Dermis microvascular lymphatic vessel endothelial cell (primary cell): ENCODE measurements around the gene SLC46A3. TPM values are rescaled to one million over a fixed set of nuclear protein-coding genes. Genes with fewer than 3 reads are reported as not detected.
"Not testable (repeated sequence)": the region's sequence is repeated elsewhere in the genome, so short reads cannot be mapped to it uniquely, and the experiment has no call there.

Experiments used
- DNase-seq, 2 donors: peaks; one replicate each; pipeline versions ENCODE4 v3.0.0 to v3.0.0-alpha.2; 2010; ENCODE audit warnings: low read depth in 2 of 2
- total RNA-seq: library from RNA; depleted of rRNA; stranded (reverse); fragments of >200 nt; gene quantifications from 2 replicates; pipeline ENCODE4 v1.2.1, GENCODE V29; 2014

SLC46A3 gene
- total RNA-seq, 1 donor from 2014 or later, result 2.7 TPM

GRCh38 chr13:28684257-28684656 is 34.5 kb downstream of the SLC46A3 start:
- DNase-seq, result no peak

DNA sequence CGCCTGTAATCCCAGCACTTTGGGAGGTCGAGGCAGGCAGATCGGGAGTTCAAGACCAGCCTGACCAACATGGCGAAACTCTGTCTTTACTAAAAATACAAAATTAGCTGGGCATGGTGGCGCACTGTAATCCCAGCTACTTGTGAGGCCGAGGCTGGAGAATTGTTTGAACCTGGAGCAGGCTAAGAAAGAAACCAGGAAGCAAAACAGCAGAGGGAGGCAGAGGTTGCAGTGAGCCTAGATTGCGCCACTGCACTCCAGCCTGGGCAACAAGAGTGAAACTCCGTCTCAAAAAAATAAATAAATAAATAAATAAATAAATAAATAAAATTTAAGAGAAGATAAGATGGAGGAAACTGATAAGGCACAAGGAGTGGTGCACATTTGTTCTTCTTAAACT is 35.6 kb downstream of the SLC46A3 start:
- not testable (repeated sequence) for DNase-seq

- DNase-seq, result no peak
Measured at GRCh38 chr13:28680541-28680940, 38.2 kb downstream of the SLC46A3 start.

DNA sequence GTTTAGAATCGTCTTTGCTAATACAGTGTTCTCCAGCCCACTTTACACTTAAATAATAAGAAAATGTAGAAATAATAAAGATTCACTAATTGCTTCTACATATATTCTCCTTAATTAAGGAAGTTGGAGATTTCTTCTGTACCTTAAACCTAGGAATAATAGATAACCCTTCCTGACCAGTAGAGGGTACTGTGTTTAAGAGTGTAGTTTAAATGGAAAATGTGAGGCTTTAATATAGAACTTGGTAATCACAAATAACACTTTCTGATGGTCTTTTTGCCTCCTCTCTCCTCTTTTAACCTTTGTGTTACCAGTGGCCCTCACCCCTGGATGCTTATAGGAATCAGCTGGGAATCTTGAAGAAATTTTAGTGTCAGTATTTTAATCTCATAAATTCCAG is 39.1 kb downstream of the SLC46A3 start:
- DNase-seq, result peak in 1 of 2 donors; percentile 29

DNA sequence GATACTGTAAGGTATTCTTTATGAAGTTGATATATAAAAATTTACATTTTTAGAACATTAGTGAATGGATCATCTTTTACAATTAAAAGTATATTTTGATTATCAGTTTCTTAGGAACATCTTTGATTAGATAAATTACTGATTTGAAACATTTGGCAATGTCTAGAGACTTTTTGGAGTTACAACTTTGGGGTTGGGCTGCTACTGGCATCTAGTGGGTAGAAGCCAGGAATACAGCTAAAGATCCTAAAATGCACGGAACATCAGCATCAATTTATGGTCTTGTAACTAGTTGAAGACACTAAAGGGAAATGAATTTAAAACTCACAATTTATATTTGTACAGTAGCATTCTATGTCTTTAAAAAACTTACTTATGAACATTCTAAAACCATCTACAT is 40.0 kb downstream of the SLC46A3 start:
- DNase-seq, result peak in 1 of 2 donors; percentile 17

GRCh38 chr13:28671126-28671792 is 47.5 kb downstream of the SLC46A3 start:
- no peak for DNase-seq

GRCh38 chr13:28666897-28667488 is 51.8 kb downstream of the SLC46A3 start:
- no peak for DNase-seq

DNA sequence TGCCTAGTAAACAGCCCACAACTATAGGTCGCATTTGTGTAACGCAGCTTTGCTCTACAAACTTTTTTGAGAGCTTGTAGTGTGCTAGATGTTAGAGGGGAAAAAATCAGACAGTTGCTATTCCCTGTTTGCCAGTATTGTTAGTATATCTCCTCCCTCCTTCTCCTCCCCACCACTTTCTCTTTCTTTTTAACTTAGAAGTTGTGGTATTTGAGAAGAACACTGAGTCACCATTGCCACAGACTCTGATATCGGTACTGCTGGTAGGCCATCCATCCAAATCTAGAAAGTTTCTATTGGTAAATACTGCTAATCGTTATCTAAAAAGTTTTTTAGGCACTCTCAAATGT is 59.2 kb downstream of the SLC46A3 start:
- peak in 1 of 2 donors; percentile 61 for DNase-seq

DNA sequence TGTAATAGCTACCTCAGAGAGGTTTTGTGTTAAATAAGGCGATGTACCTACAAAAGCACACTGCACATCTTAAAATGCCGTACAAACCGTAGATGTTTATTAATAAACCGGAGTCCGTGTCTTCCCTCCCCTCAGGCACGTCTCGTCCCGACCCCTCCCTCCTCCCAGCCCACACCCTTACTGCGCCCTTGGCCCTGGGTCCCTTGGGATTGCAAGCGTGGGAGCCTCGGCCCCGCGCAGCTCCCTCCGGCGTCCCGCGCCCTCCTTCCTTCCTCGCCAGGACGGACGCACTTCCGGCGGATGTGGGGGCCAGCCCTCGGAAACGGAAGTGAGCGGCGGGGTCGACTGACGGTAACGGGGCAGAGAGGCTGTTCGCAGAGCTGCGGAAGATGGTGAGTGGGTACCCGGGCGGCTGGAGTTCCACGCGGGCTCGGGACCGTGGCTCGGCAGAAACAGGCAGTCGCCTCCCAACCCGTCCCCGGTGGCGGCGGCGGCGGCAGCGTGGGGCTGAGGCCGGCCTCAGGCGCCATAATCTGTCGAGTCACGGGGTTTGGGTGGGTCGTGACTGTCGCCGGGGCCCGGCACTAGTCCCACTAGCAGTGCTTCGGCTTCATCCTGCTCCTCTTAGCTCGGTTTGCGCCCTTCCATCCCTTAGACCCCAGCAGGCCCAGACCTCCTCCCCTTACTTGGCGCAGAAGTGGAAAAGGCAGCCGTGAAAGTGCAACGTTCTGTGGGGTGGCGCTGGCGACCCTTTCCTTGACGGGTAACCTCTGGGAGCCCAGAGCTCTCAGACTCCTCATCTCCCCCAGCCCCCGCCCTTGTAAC is 59.8 kb downstream of the SLC46A3 start, which contains the start of gene POMP:
Gene POMP (plus strand): TSS at position 335 of the 825 bp plus-strand sequence. CDS start 55 bp downstream, at position 390.
- DNase-seq, result peak; percentile 79 to 92

- no peak for DNase-seq
Measured at GRCh38 chr13:28658539-28658795, 60.3 kb downstream of the SLC46A3 start.

DNA sequence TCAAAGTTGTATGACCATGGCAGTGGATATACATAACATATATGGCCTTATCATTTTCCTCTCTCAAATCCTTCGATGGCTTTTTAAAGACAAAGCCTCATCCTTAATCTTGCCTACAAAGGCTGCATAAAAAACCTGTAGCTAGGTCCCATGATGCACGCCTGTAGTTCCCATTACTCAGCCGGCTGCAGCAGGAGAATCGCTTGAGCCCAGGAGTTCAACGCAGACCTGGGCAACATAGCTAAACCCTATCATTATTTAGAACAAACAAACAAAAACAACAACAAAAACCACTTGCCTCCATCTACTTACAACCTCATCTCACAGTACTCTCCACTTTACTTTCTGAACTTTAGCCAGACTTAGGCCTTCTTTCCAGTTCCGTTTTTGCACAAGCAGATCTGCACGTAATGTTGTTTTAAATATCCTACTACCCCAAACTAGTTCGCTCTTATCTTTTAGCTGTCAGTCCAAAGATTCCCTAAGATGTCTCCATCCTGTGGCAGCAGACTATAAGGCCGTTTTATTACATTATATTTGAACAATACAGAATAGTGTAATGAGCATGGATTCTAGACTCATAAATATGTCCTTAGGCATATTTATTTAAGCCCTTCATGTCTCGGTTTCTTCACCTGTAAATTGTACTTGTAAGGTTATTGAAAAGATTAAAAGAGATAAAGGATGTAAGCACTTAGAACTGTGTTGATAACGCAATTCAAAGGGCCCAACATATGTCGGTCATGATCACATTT is 60.8 kb downstream of the SLC46A3 start:
- peak in 1 of 2 donors; percentile 38 for DNase-seq

DNA sequence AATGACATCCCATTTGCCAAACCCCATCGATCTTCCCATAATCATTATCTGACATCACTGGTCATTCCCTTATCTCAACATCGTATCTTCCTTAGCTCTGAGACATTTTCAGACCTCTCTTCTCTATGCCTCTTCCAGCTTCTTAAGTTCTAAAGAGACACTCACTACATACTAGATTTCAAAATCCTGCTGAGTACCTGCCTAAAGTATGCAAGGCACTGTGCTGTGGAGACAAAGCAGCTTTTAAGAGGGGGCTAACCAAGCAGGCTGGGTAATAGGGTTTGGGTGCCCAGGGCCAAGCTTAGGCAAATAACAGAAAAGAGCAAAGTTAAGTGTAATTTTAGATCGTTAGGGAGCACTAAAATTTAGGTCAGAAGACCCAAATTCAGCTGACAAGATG is 63.2 kb downstream of the SLC46A3 start:
- no peak for DNase-seq

- DNase-seq, result no peak
Measured at GRCh38 chr13:28654276-28654675, 64.5 kb downstream of the SLC46A3 start.

GRCh38 chr13:28653111-28653510 is 65.7 kb downstream of the SLC46A3 start:
- DNase-seq, result peak; percentile 43 to 53

- DNase-seq, result no peak
Measured at GRCh38 chr13:28651810-28652401, 66.9 kb downstream of the SLC46A3 start.

DNA sequence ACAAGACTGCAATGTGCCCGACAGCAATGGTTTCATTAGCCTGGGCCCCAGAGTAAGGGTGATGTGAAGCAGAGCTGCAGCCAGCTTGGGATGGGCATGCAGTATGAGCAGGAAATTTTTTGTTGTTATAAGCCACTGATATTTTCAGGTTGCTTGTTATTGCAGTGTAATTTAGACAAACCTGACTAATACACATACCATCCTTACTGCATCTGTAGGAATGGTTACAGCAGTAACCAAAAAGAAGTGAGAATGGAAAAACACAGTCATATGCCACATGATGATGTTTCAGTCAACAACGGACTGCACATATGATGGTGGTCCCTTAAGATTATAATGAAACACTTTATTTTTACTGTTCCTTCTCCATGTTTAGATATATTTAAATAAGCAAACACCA is 68.5 kb downstream of the SLC46A3 start:
- DNase-seq, result no peak

Other genes with a start within 250 kb of the SLC46A3 start
- 15.7 and 31.6 TPM in 2 replicates for gene FLT1, start 223.8 kb downstream of the SLC46A3 start, total RNA-seq
- 71.8 and 97.4 TPM in 2 replicates for gene POMP, start 59.8 kb downstream of the SLC46A3 start, total RNA-seq
- gene MTUS2, start 101.4 kb upstream of the SLC46A3 start, total RNA-seq, result not detected in 2 replicates